ENCODE results near the gene GNG12. TPM values are rescaled to one million over a fixed set of nuclear protein-coding genes. Genes with fewer than 3 reads are reported as not detected.

Gene GNG12
- total and polyA plus RNA-seq, 2 donors (not counting 3 experiments of a cell fraction or from before 2014, with no cell fraction given): 107 to 152 TPM

- dilution Hi-C loops (cut with MboI; ENCODE audit: extremely low pct_ligation_motif_present, low sequenced_read_pairs): no loop called here
- DNase-seq (ENCODE audit: low read depth, low spot score) (peak; percentile 84), FAIRE-seq (peak; percentile 81)
- Histone ChIP-seq H3K4me1 (ENCODE audit: control insufficient read depth, extremely low read depth, insufficient read depth, low read length) (peaks cover 96% of the 10 kb centered on the region), H3K79me2 (ENCODE audit: control insufficient read depth, insufficient read depth, low read length) (peaks cover 80% of the 10 kb centered on the region), H3K9me3 (replicated peaks; ENCODE audit: control insufficient read depth, insufficient read depth, low read length) (no peaks in the 10 kb centered on the region), H3K27ac (ENCODE audit: insufficient read depth, low read depth, low read length) (peak overlapping the region; percentile 92), H2AFZ (ENCODE audit: low read depth, low read length) (no peak overlapping the region), H3K36me3 (ENCODE audit: control insufficient read depth in 2 of 2, extremely low read depth in 1 of 2, insufficient read depth in 2 of 2, low read length in 2 of 2) (no peaks in the 10 kb centered on the region), H3K4me3 (replicated peaks in 1 of 3; ENCODE audit: insufficient read depth in 1 of 3, low read depth in 1 of 3, low read length in 3 of 3) (no peak overlapping the region), H3K9me1 (replicated peaks; ENCODE audit: control insufficient read depth, extremely low read depth, insufficient read depth, low read length) (no peaks in the 10 kb centered on the region), H3K9ac (replicated peaks; ENCODE audit: extremely low read depth, insufficient read depth, low read length) (peak overlapping the region; percentile 76), H3K27me3 (ENCODE audit: control insufficient read depth in 2 of 2, insufficient read depth in 2 of 2, low read length in 2 of 2) (no peaks in the 10 kb centered on the region), H4K20me1 (replicated peaks; ENCODE audit: control insufficient read depth, extremely low read depth, insufficient read depth, low read length) (no peaks in the 10 kb centered on the region), H3K4me2 (ENCODE audit: insufficient read depth, low read length) (peak overlapping the region; percentile 67)
- ChIA-PET POLR2A (interaction anchor here (2.0 kb wide), 1 partner anchor 40 kb away, joined by 8 read pairs; no protein-coding TSS in a partner anchor), CTCF (interaction anchor here (1.0 to 3.7 kb wide), 3 partner anchors 20 to 26 kb away, joined by 3 to 18 read pairs (median 8); no protein-coding TSS in a partner anchor)
- intact Hi-C loops (cut with micrococcal nuclease): loop anchor here (1.0 to 2.0 kb wide), 3 partner anchors 19 to 49 kb away; no protein-coding TSS in a partner anchor
- BruUV-seq (replicated peaks): no TSS peak
- TF ChIP-seq EZH2 (IDR thresholded peaks at IDR 0.05; ENCODE audit: borderline replicate concordance, low read depth, low read length, severe bottlenecking) (no peak), POLR2A (IDR thresholded peaks at IDR 0.05; ENCODE audit: low read depth, low read length) (no peak), MYC (IDR thresholded peaks at IDR 0.05; ENCODE audit: low read depth, low read length) (no peak), FOS (IDR thresholded peaks at IDR 0.05; ENCODE audit: borderline replicate concordance, insufficient read depth, low read length) (no peak), POLR2AphosphoS5 (IDR thresholded peaks at IDR 0.05; ENCODE audit: insufficient read depth, low read depth, low read length) (no peak), CTCF (IDR thresholded peaks at IDR 0.05; ENCODE audit: extremely low read depth in 1 of 2, insufficient read depth in 1 of 2, low read depth in 1 of 2, low read length in 2 of 2) (no peak), JUN (IDR thresholded peaks at IDR 0.05; ENCODE audit: borderline replicate concordance, insufficient read depth, insufficient read length, low read depth) (peak; percentile 16), GATA2 (IDR thresholded peaks at IDR 0.05; ENCODE audit: insufficient read depth, insufficient read length, low read depth, low read length) (peak; percentile 18)
- TF ChIP-seq, protein P1, sequence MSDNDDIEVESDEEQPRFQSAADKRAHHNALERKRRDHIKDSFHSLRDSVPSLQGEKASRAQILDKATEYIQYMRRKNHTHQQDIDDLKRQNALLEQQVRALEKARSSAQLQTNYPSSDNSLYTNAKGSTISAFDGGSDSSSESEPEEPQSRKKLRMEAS (IDR thresholded peaks at IDR 0.05; ENCODE audit: insufficient read depth, insufficient read length): no peak
These were observed 41.6 kb downstream of the GNG12 start for GRCh38 chr1:67791686-67792085.
